ENCODE data around the gene EMD.

The EMD gene

DNA sequence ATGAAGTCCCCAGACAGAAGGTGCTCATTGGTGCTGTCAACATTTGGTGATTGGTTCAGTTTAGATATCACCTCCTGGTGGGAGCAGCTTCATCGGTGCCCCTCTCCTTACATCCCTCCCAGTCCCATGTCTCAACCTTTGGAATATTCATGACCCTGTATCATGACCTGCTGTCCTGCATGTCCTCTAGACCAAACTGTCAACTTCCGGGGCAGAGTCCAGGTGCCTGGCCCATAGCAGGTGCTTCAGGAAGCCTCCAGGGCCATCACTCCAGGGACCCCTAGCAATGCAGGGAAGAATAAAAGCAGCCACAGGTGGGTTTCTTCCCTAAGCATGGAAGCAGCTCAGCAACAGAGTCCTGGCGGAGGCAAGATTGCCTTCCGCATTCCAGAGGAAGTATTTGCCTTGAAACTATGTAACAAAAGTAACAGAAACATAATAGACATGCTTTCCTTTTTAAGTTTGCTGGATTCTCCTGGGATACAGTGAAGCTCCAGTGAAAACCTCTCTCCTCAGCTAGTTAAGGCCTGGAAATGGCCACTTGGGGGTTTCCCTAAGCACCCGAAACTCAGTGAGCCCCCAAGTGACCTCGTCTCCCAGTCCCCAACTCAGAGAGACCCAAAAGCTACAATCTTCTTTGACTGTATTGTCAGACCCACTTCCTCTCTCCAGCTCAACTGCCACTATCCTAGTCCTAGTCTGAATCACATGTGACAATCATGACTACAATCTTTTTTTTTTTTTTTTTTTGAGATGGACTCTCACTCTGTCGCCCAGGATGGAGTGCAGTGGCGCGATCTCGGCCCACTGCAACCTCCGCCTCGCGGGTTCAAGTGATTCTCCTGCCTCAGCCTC lies 48.0 kb downstream of the EMD start:
- DNase-seq = no peak

DNA sequence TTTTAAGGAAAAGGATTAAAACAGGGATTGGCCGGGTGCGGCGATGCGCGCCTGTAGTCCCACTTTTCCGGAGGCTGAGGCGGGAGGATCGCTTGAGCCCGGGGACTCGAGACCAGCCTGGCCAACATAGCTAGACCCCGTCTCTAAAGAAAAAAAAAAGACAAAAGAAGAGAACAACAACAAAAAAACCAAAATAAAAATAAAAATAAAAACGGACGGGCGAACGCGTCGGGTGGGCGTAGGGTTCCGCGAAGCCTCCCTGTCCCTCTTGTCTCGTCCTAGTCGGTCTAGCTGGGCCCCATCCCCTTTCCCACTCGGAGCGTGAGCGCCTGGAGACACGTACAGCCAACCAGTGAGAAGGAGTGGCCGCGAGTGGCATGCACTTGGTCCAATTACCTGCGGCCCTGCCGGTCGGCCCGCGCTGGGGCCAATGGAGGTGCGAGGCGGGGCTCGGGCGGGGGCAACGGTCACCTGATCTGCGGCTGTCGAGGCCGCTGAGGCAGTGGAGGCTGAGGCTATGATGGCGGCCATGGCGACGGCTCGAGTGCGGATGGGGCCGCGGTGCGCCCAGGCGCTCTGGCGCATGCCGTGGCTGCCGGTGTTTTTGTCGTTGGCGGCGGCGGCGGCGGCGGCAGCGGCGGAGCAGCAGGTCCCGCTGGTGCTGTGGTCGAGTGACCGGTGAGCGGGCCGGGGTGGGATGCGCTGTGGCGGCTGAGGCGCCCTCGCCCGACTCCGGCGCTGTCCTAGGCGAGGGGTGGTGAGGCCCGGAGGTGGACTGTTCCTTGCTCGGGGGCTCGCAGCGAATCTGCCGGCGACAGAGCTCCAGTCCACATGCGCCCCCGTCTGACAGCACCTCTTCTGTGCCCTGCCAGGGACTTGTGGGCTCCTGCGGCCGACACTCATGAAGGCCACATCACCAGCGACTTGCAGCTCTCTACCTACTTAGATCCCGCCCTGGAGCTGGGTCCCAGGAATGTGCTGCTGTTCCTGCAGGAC lies 49.4 kb downstream of the EMD start, which contains the start of gene ATP6AP1:
Gene ATP6AP1 (plus strand): TSS at position 502 of the 996 bp plus-strand sequence. CDS start 16 bp downstream, at position 518.
- peak; percentile 91 for DNase-seq

DNA sequence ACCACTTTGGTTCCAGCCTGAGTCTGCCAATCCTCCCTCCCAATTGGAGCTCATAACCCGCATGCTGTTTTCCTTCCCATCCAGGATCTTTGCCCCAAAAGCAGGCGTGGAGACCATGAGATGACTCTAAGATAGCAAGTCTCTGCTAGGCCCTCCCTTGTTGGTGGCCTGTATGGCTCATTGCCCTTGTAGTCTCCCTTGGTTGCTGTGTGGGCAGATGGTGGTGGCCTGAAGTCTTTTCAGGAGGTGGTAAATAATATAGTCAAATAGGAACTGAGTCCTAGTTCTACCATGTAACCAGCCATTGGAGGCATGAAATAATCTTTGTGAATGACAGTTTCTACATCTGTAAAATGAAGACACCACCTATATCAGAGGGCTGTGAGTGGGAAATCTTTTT lies 50.6 kb downstream of the EMD start:
- no peak for DNase-seq

DNA sequence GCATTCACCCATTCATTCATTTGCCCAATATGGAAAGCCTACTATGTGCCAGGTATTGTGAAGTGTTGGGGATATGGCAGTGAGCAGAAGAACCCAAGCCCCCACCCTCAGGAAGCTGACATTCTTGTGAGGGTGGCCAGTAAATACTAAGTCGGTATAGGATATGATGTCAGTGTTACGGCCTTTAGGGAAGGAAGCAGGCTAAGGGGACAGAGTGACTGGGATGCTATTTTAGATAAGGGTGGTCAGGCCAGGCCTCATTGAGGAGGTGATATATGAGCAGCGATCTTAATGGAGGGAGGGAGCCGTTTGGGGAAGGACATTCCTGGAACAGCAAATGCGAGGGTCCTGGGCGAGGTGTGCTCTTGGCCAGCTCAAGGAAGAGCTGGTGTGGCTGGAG lies 51.4 kb downstream of the EMD start:
- DNase-seq = no peak

DNA sequence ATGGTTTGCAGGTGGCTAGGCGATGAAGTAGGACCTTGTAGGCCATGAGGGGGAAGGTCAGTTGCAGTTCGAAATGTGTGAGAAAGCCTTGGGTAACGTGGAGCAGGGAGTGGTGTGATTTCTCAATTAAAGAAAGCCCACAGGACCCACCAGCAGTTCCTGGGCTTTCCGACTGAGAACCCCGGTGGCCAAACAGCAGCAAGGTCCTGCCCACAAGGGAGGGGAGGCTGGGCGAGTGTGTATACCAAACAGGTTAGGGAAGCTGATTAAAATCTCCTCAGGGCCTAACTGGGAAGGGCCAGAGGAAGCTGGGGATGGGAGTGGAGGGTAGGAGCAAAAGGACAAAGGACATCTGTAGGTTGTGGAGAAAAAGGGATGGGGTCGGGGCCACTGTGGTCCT lies 51.8 kb downstream of the EMD start:
- no peak for DNase-seq

All from stimulated activated CD4-positive, alpha-beta T cell treated with anti-CD3 and anti-CD28 coated beads, Interleukin-1b, Interleukin-23, amount 100 ng/mL, for 48 hours (primary cell).